ENCODE measurements around the gene TRAIP. TPM values are rescaled to one million over a fixed set of nuclear protein-coding genes. Genes with fewer than 3 reads are reported as not detected.

The TRAIP gene
- total RNA-seq, 4 donors from 2014 or later = 0.82 to 2.2 (median 2.0) TPM

DNA sequence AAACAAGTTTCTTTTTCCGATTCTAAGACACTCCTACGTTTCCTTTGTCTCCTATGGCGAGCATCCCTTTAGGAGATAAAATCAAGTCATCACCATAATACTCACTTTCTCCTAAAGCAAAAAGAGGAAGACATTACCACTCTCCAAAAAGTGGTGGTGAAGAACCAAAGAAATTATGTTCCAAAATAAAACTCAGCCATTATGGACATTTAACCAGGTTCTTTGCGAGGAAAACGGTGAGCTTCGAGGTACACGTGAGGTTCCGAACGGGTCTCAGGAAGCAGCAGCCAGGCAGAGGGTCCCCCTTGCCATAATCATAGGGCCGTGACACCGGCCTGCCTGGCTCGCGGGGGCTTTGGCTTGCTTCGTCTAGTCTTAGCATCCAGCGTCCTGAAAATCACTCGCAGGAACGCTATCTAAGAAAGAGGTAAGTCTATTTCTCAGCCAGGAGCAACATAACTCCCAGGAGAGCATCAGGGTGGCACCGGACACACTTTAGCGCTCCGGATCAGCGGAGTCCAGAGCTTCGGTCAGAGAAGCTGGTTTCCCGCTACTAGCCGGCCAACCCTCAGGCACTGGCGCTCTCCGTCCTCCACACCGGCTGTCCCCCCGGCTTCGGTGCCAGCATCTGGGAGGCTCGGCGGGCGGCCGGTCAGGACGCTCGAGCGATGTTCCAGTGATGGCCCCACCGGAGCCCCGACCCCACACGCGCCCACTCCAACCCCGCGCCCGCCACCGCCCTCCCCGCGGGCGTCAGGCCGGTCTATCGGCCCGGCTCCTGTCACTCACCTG, 70.6 kb downstream of the TRAIP start:
- TF ChIP-seq, protein P1, sequence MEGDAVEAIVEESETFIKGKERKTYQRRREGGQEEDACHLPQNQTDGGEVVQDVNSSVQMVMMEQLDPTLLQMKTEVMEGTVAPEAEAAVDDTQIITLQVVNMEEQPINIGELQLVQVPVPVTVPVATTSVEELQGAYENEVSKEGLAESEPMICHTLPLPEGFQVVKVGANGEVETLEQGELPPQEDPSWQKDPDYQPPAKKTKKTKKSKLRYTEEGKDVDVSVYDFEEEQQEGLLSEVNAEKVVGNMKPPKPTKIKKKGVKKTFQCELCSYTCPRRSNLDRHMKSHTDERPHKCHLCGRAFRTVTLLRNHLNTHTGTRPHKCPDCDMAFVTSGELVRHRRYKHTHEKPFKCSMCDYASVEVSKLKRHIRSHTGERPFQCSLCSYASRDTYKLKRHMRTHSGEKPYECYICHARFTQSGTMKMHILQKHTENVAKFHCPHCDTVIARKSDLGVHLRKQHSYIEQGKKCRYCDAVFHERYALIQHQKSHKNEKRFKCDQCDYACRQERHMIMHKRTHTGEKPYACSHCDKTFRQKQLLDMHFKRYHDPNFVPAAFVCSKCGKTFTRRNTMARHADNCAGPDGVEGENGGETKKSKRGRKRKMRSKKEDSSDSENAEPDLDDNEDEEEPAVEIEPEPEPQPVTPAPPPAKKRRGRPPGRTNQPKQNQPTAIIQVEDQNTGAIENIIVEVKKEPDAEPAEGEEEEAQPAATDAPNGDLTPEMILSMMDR (IDR thresholded peaks at IDR 0.05; ENCODE audit: low read depth) = no peak

DNA sequence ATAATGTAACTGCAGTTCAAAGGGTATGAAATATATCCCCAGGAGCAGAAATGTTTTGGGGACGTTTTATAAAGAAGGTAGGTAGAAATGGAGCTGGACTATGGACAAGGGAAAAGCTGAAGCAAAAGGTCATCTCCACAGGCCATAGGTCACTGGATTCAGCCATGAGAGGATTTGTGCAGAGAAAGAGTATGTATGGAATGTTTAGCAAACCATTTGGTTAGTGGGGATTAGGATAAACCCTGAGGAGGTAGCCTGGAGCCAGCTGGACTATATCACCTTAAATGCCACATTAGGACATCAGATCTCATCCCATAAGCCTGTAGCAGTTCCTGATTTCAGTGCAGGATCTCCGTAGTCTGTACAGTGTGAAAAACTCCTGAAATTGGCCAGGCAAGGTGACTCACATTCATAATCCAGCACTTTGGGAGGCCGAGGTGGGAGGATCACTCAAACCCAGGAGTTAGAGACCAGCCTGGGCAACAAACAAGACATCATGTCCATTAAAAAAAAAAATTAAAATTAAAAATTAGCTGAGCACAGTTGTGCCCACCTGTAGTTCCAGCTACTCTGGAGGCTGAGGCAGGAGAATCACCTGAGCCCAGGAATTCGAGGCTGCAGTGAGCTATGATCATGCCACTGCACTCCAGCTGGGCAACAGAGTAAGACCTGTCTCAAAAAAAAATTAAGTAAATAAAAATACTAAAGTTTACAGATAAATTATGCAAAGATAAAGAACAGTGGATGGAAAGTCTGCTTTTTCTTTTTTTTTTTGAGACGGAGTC, 74.8 kb downstream of the TRAIP start:
- TF ChIP-seq, protein P1 (IDR thresholded peaks at IDR 0.05; ENCODE audit: low read depth) = no peak

DNA sequence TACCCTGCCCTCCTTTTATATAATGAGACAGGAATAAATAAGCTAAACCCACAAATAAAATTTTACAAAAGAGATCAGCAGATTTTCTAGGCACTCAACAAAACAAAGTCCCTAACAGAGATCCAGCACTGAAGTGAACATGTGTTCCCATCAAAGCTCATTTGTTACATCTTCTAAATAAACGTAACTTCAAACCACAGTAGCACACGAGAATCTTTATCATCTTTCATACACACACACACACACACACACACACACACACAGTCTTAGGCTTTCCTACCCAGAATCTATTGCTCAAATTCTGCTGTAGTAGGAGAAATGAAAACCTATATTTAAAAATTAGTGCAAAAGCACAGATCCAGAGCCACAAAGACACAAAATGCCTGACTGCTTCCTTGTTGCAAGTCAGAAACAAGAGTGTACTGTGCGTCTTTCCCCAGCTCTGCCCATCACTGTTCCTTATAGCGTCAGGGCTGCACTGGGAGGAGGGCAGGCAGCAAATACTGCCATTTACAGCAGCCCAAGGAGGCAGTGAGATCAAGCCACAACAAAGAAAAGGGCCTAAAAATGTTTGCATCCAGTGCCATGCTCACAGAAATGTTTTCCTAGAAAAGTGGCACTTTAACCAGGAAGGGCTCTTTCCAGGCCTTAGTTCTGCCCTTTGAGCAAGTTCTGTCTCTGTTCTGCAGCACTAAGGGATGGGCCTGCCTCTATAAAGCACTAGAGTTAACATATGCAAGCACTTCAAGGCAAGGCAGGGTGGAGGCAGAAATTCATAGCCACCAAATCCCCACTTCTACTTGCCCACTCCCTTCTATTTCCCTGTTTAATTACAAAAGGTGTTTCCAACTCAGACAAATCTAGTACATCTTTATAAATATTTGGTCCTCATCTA, 76.0 kb downstream of the TRAIP start:
- TF ChIP-seq, protein P1 (IDR thresholded peaks at IDR 0.05; ENCODE audit: low read depth) = no peak

DNA sequence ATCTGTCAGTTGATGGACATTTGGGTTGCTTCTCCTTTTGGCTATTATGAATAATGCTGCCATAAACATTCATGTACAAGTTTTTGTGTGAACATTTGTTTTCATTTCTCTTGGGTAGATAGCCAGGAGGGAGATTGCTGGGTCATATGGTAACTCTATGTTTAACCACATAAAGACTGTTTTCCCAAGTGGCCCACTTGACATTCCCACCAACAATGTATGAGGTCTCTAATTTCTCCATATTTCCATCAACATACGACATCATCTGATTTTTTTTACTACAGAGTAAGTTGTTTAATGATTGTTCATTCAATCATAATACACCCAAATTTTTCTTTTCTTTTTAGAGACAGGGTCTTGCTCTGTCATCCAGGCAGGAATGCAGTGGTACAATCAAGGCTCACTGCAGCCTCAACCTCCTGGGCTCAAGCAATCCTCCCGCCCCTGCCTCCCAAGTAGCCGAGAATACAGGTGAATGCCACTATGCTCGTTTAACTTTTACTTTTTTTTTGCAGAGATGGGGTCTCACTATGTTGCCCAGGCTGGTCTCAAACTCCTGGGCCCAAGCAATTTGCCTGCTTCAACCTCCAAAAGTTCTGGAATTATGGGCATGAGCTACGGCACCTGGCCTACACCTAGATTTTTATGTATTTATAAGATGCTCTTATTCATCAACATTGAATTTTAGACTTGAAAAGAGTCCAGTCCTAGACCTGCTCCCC, 76.8 kb downstream of the TRAIP start:
- TF ChIP-seq, protein P1 (IDR thresholded peaks at IDR 0.05; ENCODE audit: low read depth) = no peak

Small RNA genes within 50 kb of the gene (small RNA-seq; reads per million reads assigned to genes)
- not detected for gene RN7SL217P

Other genes starting within 250 kb of the TRAIP start
- gene APEH, start 182.2 kb downstream of the TRAIP start, total RNA-seq = 10 to 100 TPM; 40.8 to 65.6 (median 51.3) TPM
- 10 to 100 TPM in 2 of 4 donors, 1 to 10 TPM in 2; 2.1 to 11.5 (median 8.2) TPM for gene MST1, start 167.1 kb downstream of the TRAIP start, total RNA-seq
- gene RNF123, start 167.0 kb downstream of the TRAIP start, total RNA-seq = 10 to 100 TPM; 14.7 to 23.7 (median 19.7) TPM
- gene AMIGO3, start 136.9 kb downstream of the TRAIP start, total RNA-seq = 1 to 10 TPM in 1 of 4 donors, under 1 TPM in 2, not detected in 1; 0.22 to 1.1 (median 0.68) TPM
- 10 to 100 TPM; 11.6 to 16.5 (median 13.7) TPM for gene GMPPB, start 132.6 kb downstream of the TRAIP start, total RNA-seq
- gene IP6K1, start 70.0 kb downstream of the TRAIP start, total RNA-seq = 10 to 100 TPM; 25.1 to 36.7 (median 31.6) TPM
- gene CDHR4, start 56.7 kb downstream of the TRAIP start, total RNA-seq = not detected
- gene INKA1, start 53.3 kb downstream of the TRAIP start, total RNA-seq = 1 to 10 TPM; 2.4 to 4.8 (median 3.5) TPM
- gene UBA7, start 42.6 kb downstream of the TRAIP start, total RNA-seq = 10 to 100 TPM; 16.8 to 65.7 (median 42.7) TPM
- gene CAMKV, start 13.3 kb upstream of the TRAIP start, total RNA-seq = not detected
- 1 to 10 TPM in 1 of 4 donors, under 1 TPM in 2, not detected in 1; 0.44 to 2.8 (median 0.51) TPM for gene MST1R, start 47.3 kb upstream of the TRAIP start, total RNA-seq
- 1 to 10 TPM; 6.7 to 9.4 (median 7.1) TPM for gene MON1A, start 73.2 kb upstream of the TRAIP start, total RNA-seq
- 100 to 1,000 TPM in 2 of 4 donors, 10 to 100 TPM in 2; 95.5 to 150 (median 107) TPM for gene RBM6, start 83.6 kb upstream of the TRAIP start, total RNA-seq
- gene RBM5, start 232.4 kb upstream of the TRAIP start, total RNA-seq = 100 to 1,000 TPM; 236 to 276 (median 256) TPM